Measurements from ENCODE around the gene ARHGEF40. TPM values are rescaled to one million over a fixed set of nuclear protein-coding genes. Genes with fewer than 3 reads are reported as not detected.

Gene ARHGEF40
- total RNA-seq, 4 donors from 2014 or later = 18.6 to 37.6 (median 26.8) TPM

GRCh38 chr14:21033133-21033698 lies 36.9 kb upstream of the ARHGEF40 start:
- Histone ChIP-seq H3K27ac (no peak overlapping the region), H3K4me1 (peaks cover 0 to 4% (median 1%) of the 10 kb centered on the region in 3 donors), H3K36me3 (no peaks in the 10 kb centered on the region), H3K9me3 (no peaks in the 10 kb centered on the region), H3K4me3 (no peak overlapping the region), H3K27me3 (no peaks in the 10 kb centered on the region)
- no peak for TF ChIP-seq POLR2A (IDR thresholded peaks at IDR 0.05)
- TF ChIP-seq EP300 (IDR thresholded peaks at IDR 0.05) = no peak
- no peak for TF ChIP-seq CTCF (IDR thresholded peaks at IDR 0.05)
- no peak for TF ChIP-seq POLR2AphosphoS5 (IDR thresholded peaks at IDR 0.05)
- WGBS, 2 donors (ENCODE audit: low coverage in 1 of 2) = 72 to 100% methylated on average over 3 of the region's 4 CpGs
- no peak for ATAC-seq

- Histone ChIP-seq H3K27ac (no peak within 1 kb of the TSS), H3K36me3 (no peaks in the 10 kb centered on the region), H3K4me3 (no peak within 1 kb of the TSS), H3K9me3 (no peaks in the 10 kb centered on the region), H3K4me1 (peaks cover 11 to 19% (median 14%) of the 10 kb centered on the region in 3 donors), H3K27me3 (no peaks in the 10 kb centered on the region)
- no peak for ATAC-seq
- TF ChIP-seq POLR2A (IDR thresholded peaks at IDR 0.05) (no peak), EP300 (IDR thresholded peaks at IDR 0.05) (no peak), POLR2AphosphoS5 (IDR thresholded peaks at IDR 0.05) (no peak), CTCF (IDR thresholded peaks at IDR 0.05) (no peak)
- WGBS, 2 donors (ENCODE audit: low coverage in 1 of 2) = 79 to 87% methylated on average over 2 to 3 of the region's 5 CpGs
These were observed 35.4 kb upstream of the ARHGEF40 start, which contains the start of gene RNASE13 for GRCh38 chr14:21034707-21035106. Gene RNASE13 (minus strand): TSS chr14:21034807. CDS start chr14:21034288, 519 bp downstream.

GRCh38 chr14:21036751-21037150 lies 33.4 kb upstream of the ARHGEF40 start:
- Histone ChIP-seq H3K36me3 (no peaks in the 10 kb centered on the region), H3K4me3 (no peak overlapping the region), H3K9me3 (no peaks in the 10 kb centered on the region), H3K4me1 (peaks cover 14 to 26% (median 17%) of the 10 kb centered on the region in 3 donors), H3K27ac (peak overlapping the region in 2 of 4 donors; percentile 7 to 21), H3K27me3 (no peaks in the 10 kb centered on the region)
- WGBS, 2 donors (ENCODE audit: low coverage in 1 of 2) = 85 to 90% methylated on average over 3 to 5 of the region's 7 CpGs
- no peak for ATAC-seq
- TF ChIP-seq EP300 (IDR thresholded peaks at IDR 0.05) = no peak
- TF ChIP-seq POLR2A (IDR thresholded peaks at IDR 0.05) = no peak
- TF ChIP-seq CTCF (IDR thresholded peaks at IDR 0.05) = no peak
- TF ChIP-seq POLR2AphosphoS5 (IDR thresholded peaks at IDR 0.05) = no peak

- Histone ChIP-seq H3K27ac (peak overlapping the region in 2 of 4 donors; percentile 7 to 21), H3K4me3 (no peak overlapping the region), H3K36me3 (no peaks in the 10 kb centered on the region), H3K27me3 (no peaks in the 10 kb centered on the region), H3K4me1 (peaks cover 14 to 26% (median 17%) of the 10 kb centered on the region in 3 donors), H3K9me3 (no peaks in the 10 kb centered on the region)
- TF ChIP-seq POLR2A (IDR thresholded peaks at IDR 0.05) (no peak), POLR2AphosphoS5 (IDR thresholded peaks at IDR 0.05) (no peak), CTCF (IDR thresholded peaks at IDR 0.05) (no peak), EP300 (IDR thresholded peaks at IDR 0.05) (no peak)
- 89 to 100% methylated on average over 2 to 3 of the region's 3 CpGs for WGBS, 2 donors (ENCODE audit: low coverage in 1 of 2)
- ATAC-seq = no peak
These were observed 32.9 kb upstream of the ARHGEF40 start for GRCh38 chr14:21037156-21037555.

Measured in gastroesophageal sphincter (tissue), 4 donors.